Measurements from ENCODE around the gene FOXI3. TPM values are rescaled to one million over a fixed set of nuclear protein-coding genes. Genes with fewer than 3 reads are reported as not detected.

Gene FOXI3
- total RNA-seq, 4 donors from 2014 or later: not detected

GRCh38 chr2:88398180-88398579 is 54.3 kb downstream of the FOXI3 start:
- no peak for TF ChIP-seq CTCF (IDR thresholded peaks at IDR 0.05; ENCODE audit: low read depth)

Small RNAs within 50 kb of the gene (small RNA-seq; reads per million reads assigned to genes)
- gene RNU6-1007P: not detected

Other genes with a start within 250 kb of the FOXI3 start
- 10 to 100 TPM; 15.6 to 46.3 (median 21.3) TPM for gene EIF2AK3, start 174.8 kb upstream of the FOXI3 start, total RNA-seq
- 10 to 100 TPM; 10.2 to 13.9 (median 11.1) TPM for gene RPIA, start 239.0 kb upstream of the FOXI3 start, total RNA-seq